HCT116 (cell line): ENCODE measurements around the gene PRDX2.

Experiments used
- CEBPB ChIP-seq: IDR thresholded peaks from 2 replicates; pipeline ENCODE4 v1.6.1; 2012; ENCODE audit warnings: low read depth
- EZH2 ChIP-seq: fragments of 200-600 bp; sonication (generic); IDR thresholded peaks from 2 replicates; pipeline ENCODE4 v1.6.1; 2017; ENCODE audit warnings: antibody characterized with exemption, mixed run types
- EZH2phosphoT487 ChIP-seq: fragments of 200-600 bp; IDR thresholded peaks from 2 replicates; pipeline ENCODE4 v1.6.1; 2018; ENCODE audit warnings: antibody characterized with exemption, borderline replicate concordance
- POLR2A ChIP-seq: IDR thresholded peaks from 2 replicates; pipeline ENCODE4 v1.7.0; 2011; ENCODE audit warnings: borderline replicate concordance; ENCODE audit not compliant: insufficient read depth, insufficient read length; ENCODE audit errors: extremely low read depth
- POLR2AphosphoS5 ChIP-seq: IDR thresholded peaks from 2 replicates; pipeline ENCODE4 v1.6.1; 2011; ENCODE audit warnings: mild to moderate bottlenecking, low read depth, low read length, moderate library complexity
- RAD21 ChIP-seq: IDR thresholded peaks from 2 replicates; pipeline ENCODE4 v1.6.1; 2012; ENCODE audit warnings: low read depth, mild to moderate bottlenecking
- REST ChIP-seq: IDR thresholded peaks from 2 replicates; pipeline ENCODE4 v1.6.1; 2012; ENCODE audit warnings: low read depth
- TCF7L2 ChIP-seq: IDR thresholded peaks from 2 replicates; pipeline ENCODE4 v1.7.0; 2011; ENCODE audit warnings: borderline replicate concordance, inconsistent platforms; ENCODE audit not compliant: insufficient read depth, insufficient read length; ENCODE audit errors: extremely low read depth
- YY1 ChIP-seq: IDR thresholded peaks from 2 replicates; pipeline ENCODE4 v1.6.1; 2011; ENCODE audit warnings: low read length, low read depth, moderate library complexity, mild to moderate bottlenecking; ENCODE audit not compliant: insufficient replicate concordance; ENCODE audit errors: extremely low read depth
- TF ChIP-seq, protein P1 (sequence below): IDR thresholded peaks from 2 replicates; pipeline ENCODE4 v1.6.1; 2012
- TF ChIP-seq, protein P2 (sequence below), 3 experiments: fragments of 200-600 bp in 1 of 3; sonication (generic) in 1 of 3; IDR thresholded peaks in 2 of 3; conservative IDR thresholded peaks in 1 of 3; 2 replicates each; pipeline ENCODE4 v1.5.1; 2012 to 2017; ENCODE audit warnings: low read depth in 2 of 3, low read length in 2 of 3, antibody characterized with exemption in 1 of 3, borderline replicate concordance in 1 of 3, control low read depth in 1 of 3, mild to moderate bottlenecking in 1 of 3, mixed read lengths in 1 of 3, mixed run types in 1 of 3, moderate library complexity in 1 of 3; ENCODE audit not compliant: insufficient read depth in 1 of 3

- TF ChIP-seq EZH2 = no peak
- TF ChIP-seq RAD21 = no peak
- no peak for TF ChIP-seq REST
- TF ChIP-seq, protein P1, sequence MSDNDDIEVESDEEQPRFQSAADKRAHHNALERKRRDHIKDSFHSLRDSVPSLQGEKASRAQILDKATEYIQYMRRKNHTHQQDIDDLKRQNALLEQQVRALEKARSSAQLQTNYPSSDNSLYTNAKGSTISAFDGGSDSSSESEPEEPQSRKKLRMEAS = no peak
- no peak for TF ChIP-seq YY1
- TF ChIP-seq EZH2phosphoT487 = no peak
- no peak for TF ChIP-seq POLR2A
- no peak for TF ChIP-seq TCF7L2
- TF ChIP-seq, protein P2, sequence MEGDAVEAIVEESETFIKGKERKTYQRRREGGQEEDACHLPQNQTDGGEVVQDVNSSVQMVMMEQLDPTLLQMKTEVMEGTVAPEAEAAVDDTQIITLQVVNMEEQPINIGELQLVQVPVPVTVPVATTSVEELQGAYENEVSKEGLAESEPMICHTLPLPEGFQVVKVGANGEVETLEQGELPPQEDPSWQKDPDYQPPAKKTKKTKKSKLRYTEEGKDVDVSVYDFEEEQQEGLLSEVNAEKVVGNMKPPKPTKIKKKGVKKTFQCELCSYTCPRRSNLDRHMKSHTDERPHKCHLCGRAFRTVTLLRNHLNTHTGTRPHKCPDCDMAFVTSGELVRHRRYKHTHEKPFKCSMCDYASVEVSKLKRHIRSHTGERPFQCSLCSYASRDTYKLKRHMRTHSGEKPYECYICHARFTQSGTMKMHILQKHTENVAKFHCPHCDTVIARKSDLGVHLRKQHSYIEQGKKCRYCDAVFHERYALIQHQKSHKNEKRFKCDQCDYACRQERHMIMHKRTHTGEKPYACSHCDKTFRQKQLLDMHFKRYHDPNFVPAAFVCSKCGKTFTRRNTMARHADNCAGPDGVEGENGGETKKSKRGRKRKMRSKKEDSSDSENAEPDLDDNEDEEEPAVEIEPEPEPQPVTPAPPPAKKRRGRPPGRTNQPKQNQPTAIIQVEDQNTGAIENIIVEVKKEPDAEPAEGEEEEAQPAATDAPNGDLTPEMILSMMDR (IDR thresholded peaks at IDR 0.05 in 2 of 3, conservative IDR thresholded peaks at IDR 0.05 in 1 of 3; ENCODE audit: borderline replicate concordance in 1 of 3, insufficient read depth in 1 of 3, low read depth in 2 of 3, low read length in 2 of 3) = no peak
- TF ChIP-seq CEBPB = no peak
- no peak for TF ChIP-seq POLR2AphosphoS5
Measured at GRCh38 chr19:12778905-12779161, 22.8 kb downstream of the PRDX2 start.
